DMS79 treated with DMSO at 0.1 percent for 48 hours (cell line): ENCODE measurements around the gene ADAT3.
A peak's percentile ranks its signal among the peaks of the same experiment; 100 is the strongest.

Experiments
- DNase-seq: peaks from one replicate; lab custom pipeline; 2025; lab: John Stamatoyannopoulos, UW

The ADAT3 gene

DNA sequence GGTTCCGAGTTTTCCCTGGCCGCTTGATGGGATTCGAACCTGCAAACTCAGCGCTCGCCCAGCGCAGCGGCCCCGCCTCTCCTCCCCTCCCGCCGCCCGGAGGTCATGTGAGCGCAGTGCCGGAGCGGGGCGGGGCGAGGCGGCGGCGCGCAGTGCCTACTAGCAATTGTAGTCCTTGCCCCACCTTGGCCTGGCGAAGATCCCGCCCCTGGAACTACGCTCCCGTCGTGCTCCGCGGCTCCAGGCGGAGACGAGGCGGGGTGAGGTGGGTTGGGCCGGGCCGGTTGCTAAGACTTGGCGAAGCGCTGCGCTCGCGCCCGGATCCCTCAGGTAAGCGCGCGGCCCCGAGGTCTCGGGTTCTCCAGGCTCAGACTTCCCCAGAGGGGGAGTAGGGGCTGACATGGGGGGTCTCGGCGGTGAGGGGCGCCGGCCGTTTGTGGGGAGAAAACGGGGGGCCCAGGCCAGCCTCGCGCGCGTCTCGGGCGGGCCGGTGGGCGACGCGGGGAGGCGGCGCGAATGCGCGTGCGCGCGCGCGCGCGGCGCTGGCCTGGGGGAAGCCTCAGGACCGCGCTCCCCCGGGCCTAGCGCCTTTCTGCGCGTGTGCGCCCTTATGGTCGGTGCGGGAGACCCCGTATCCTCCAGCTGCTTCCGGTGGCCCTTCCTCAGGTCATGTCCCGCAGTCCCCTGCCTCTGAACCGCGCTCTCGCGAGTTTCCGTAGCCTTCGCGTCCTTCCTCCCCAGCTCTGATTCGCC is at the start of gene ADAT3, which contains the start of gene SCAMP4:
Gene ADAT3 (plus strand): TSS at position 290 of the 753 bp plus-strand sequence. CDS start 6,649 bp downstream, outside the sequence.
Gene SCAMP4 (plus strand): TSS at position 290 of the 753 bp plus-strand sequence. CDS start 9,621 bp downstream, outside the sequence.
- DNase-seq: peak; percentile 95

DNA sequence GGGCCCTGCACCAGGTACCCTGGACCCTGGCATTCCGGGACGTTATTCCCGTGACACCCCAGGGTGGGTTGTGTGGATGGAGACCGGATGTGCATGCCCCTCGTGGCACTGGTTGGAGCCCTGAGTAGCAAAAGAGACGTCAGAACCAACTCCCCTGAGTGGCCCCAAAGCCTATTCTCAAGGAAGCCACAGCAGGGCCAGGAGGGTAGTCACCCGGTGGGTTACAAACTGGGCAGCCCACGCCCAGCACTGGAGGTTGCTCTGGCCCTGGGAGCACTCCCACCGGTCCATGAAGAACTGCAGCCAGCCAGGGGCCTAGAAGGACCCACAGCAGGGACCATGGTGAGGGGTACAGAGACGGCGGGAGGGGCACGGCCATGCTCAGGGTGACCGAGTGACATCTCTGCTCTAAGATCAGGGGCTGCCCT is 49.4 kb upstream of the ADAT3 start:
- no peak for DNase-seq

DNA sequence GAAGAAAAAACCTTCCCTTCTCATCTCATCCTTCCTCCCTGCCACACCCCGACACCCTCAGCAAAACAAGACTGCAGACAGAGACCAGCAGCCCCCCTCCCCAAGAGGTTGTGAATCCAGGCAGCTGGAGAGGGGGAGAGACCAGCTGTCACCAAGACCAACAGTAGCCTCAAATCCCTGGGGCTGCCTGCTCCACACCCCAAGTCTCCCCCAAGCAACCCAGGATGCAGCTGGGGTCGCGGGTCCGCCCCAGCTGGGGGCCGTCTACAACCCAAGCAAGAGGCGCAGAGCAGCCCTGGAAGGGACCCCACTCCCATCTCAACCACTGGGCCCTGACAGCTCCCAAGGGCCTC is 48.9 kb upstream of the ADAT3 start:
- DNase-seq: no peak

DNA sequence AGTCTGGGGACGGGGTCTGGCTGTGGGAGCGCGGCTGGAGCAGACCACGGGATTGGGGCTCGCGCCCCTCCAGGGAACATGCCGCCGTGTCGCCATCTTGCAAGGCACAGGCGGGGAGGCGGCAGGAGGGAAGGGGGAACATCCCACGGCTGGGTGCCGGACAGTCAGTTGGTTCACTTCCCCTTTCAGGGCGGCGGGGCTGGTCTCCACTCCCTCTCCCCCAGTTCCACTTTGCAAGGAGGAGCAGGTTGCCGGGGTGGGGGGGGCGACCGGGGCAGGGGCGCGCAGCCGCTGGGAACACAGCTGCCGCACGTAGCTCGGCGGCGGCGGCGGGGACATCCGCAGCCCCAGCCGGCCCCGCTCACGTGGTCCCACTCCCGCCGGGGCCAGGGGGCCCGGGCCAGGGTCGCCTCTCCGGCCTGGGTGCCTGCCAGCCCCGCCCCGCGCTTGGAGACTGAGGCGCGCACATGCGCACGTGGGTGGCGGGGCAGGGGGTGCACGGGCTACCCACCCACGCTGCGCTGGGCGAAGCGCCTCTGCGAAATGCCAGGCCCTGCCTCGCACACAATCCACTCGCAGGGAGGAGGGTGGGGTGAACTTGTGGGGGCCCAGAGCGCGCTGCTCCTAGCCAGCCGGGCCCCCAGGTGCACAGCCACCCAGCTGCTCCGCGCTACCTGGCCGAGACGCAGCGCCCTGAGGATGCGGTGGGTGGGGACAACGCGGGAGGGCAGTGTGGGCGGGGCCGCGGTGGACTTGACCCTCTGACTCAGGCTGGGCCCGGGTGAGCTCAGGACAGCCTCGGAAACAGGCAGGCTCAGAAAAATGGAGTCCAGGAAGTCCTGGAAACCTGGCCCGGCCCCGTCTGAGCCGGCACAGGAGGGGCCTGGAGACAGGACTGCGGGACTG is 48.2 kb upstream of the ADAT3 start:
- peak; percentile 26 for DNase-seq

DNA sequence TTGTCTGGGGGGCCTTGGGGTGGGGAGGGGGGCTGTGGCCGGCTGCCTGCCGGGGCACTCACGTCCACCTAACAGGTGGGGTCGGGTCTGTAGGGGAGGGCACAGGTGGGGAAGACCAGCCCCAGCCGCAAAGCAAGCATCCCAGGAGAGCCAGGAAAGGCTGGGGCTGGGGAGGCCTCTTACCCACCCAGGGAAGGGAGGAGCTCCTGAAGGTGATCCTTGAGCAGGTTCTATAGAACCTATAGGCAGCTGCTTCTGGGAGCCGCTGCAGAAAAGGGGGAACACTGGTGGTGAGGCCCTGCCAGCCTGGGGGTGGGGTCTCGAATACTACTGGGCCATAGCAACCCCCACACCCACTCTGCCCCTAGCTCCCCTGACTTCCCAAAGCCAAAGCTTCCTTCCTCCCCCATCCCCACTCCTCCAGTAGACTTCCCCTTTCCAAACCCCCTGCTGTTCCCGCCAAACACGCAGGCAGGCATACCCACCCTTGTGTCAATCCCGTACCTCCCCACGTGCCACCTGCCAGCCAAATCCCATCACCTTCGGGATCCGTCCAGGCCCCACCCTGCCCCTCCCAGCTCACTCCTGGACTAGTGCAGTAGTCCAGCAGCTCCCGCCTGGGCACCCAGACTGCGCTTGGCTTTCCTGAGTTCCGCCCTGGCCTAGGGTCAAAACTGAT is 47.4 kb upstream of the ADAT3 start:
- DNase-seq: no peak

- no peak for DNase-seq
Measured at GRCh38 chr19:1858412-1859081, 46.7 kb upstream of the ADAT3 start.

- DNase-seq: no peak
Measured at GRCh38 chr19:1859331-1859781, 45.8 kb upstream of the ADAT3 start.

GRCh38 chr19:1860042-1860775 is 45.0 kb upstream of the ADAT3 start:
- no peak for DNase-seq

DNA sequence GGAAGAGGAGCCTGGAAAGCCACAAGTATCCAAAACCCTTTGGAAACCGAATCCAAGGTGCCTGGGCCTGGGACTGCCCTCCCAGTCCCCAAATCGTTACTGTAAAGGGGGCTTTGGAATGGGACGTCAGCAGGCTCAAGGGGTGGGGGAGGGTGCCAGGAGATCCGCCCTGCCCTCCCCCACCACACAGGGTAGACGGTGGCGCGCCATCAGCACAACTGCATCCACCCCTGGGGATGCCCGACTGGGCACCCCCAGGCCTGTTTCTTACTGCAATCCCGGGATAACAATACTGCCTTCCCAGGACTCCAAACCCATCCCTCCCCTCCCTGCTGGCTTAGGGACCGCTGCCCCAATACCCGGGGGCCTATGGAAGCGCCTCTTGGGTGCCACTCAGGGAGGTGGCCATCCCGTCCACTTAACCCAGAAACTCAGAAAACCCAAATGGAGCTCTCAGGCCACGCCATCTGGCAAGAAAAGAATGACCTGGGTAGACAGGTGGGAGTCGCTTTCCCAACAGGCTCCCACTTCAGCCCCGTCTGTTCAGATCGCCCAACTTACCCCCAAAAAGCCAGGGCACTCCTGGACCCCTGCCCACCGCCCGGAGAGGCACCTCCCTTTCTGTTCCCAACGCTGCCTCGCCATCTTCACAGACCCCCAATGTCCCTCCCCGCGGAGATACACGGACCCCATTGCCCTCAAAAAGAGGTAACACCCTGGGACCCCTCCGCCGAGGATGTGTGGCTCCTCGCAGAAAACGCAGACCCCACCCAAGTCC is 44.2 kb upstream of the ADAT3 start:
- no peak for DNase-seq

GRCh38 chr19:1861599-1862031 is 43.6 kb upstream of the ADAT3 start:
- DNase-seq: no peak

DNA sequence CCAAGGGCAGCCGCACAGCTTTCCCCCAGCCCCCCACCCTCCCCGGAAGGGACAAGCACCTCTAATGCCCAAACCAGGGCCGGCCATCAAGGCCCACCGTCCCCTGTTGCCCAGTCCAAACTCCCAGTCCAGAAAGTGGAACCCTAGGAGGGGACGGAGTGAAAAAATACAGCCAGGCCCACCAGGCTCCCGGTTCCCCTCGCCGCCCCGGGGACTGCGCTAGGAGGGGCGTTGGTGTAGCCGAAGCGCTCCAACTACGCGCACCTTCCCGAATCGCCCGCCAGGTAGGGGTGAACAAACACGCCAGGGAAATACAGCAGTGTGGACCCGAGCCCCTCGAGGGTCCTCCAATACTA is 43.2 kb upstream of the ADAT3 start:
- no peak for DNase-seq

- no peak for DNase-seq
Measured at GRCh38 chr19:1862424-1863327, 42.5 kb upstream of the ADAT3 start.

GRCh38 chr19:1863328-1863637 is 41.9 kb upstream of the ADAT3 start, which contains the start of gene KLF16:
TSS of gene KLF16 (minus strand) at chr19:1863579. CDS start at chr19:1863497, 82 bp downstream.
- no peak for DNase-seq

- DNase-seq: peak; percentile 90
Measured at GRCh38 chr19:1863638-1864479, 41.3 kb upstream of the ADAT3 start.

GRCh38 chr19:1864480-1865171 is 40.6 kb upstream of the ADAT3 start:
- no peak for DNase-seq

GRCh38 chr19:1865172-1866010 is 39.8 kb upstream of the ADAT3 start:
- no peak for DNase-seq
